GM10266 (cell line): ENCODE results near the gene MRC2.

ENCODE experiments used
- DNase-seq: peaks from one replicate; pipeline ENCODE4 v3.0.0; 2012; ENCODE audit errors: extremely low spot score
- CTCF ChIP-seq: IDR thresholded peaks from 2 replicates; pipeline ENCODE4 v1.5.1; 2012; ENCODE audit warnings: mild to moderate bottlenecking, low read depth; ENCODE audit not compliant: control insufficient read depth, insufficient read depth; ENCODE audit errors: missing control alignments

Gene MRC2

GRCh38 chr17:62664336-62665120 is 37.1 kb downstream of the MRC2 start:
- DNase-seq, result no peak
- TF ChIP-seq CTCF, result no peak

- no peak for TF ChIP-seq CTCF
- no peak for DNase-seq
Observed at GRCh38 chr17:62665599-62665998, 38.1 kb downstream of the MRC2 start.

- no peak for DNase-seq
- TF ChIP-seq CTCF, result no peak
Observed at GRCh38 chr17:62666061-62666800, 38.8 kb downstream of the MRC2 start.

GRCh38 chr17:62666801-62667591 is 39.5 kb downstream of the MRC2 start:
- DNase-seq, result no peak
- TF ChIP-seq CTCF, result no peak

- no peak for TF ChIP-seq CTCF
- no peak for DNase-seq
Observed at GRCh38 chr17:62668091-62668804, 40.8 kb downstream of the MRC2 start.

- no peak for DNase-seq
- TF ChIP-seq CTCF, result no peak
Observed at GRCh38 chr17:62670202-62670821, 42.8 kb downstream of the MRC2 start.
